Hematopoietic multipotent progenitor cell (in vitro differentiated cells): ENCODE data around the gene PAM. TPM values are rescaled to one million over a fixed set of nuclear protein-coding genes. Genes with fewer than 3 reads are reported as not detected.
"Not testable (repeated sequence)": the region's sequence is repeated elsewhere in the genome, so short reads cannot be mapped to it uniquely, and the experiment has no call there.

Experiments
- DNase-seq, 3 donors: peaks; one replicate each; pipeline ENCODE4 v3.0.0-alpha.2; 2011 to 2015; ENCODE audit warnings: low read depth in 2 of 3, low spot score in 2 of 3
- total RNA-seq: library from RNA; depleted of rRNA; stranded (reverse); fragments of >200 nt; gene quantifications from one replicate; pipeline ENCODE4 v1.2.3, GENCODE V29; 2012

The PAM gene
- total RNA-seq, 1 donor: 13.7 TPM

- no peak for DNase-seq
Observed at GRCh38 chr5:102750151-102750834, 4.8 kb upstream of the PAM start.

DNA sequence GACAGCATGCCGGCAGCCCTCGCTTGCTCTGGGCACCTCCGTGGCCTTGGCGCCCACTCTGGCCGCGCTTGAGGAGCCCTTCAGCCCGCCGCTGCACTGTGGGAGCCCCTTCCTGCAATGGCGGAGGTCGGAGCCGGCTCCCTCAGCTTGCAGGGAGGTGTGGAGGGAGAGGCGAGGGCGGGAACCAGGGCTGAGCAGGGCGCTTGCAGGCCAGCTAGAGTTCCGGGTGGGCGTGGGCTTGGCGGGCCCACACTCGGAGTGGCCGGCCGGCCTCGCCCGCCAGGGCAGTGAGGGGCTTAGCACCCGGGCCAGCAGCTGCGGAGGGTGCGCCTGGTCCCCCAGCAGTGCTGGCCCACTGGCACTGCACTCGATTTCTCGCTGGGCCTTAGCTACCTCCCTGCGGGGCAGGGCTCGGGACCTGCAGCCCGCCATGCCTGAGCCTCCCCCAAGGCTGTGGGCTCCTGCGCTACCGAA, 3.2 kb upstream of the PAM start:
- not testable (repeated sequence) for DNase-seq

DNA sequence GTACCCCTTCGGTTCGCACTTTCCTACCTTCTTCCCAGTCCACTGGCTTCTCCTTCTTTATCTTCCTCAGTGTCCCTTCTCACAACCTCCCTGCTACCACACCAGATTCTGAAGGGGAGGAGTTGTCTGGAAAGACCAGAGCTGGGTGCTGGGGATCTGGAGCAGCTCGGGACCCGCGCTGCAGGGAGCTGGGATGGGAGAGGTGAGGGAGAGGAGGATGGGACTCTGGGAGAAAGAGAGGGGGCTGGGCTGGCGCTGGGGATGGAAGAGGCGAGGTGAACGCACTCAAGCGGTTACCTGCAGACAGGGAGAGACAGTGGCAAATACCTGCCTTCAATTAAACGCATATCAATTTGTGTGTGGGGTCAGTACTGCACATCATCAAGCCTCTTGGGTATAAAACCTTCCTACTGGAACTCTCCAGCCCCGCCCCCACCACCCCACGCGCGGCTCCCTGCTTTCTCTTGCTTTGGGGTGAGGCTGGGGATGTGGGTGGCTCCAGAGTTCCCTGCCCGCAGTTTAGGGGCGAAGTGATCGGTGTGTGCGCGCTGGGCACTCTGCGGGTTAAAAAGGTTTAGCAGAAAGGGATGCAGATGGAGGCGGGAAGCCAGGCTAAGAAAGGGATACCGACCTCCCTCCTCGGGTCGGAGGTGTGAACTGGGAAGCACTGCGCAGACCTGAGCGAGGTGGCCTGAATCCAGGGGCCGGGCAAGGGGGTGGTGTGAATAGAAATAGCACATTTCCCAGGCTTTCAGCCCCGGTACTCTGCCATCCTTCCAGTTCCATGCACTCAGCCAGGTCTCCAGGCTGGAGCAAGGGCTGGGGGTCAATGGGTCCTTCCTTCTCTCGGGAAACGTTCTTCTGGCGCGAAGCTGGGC, 977 bp upstream of the PAM start:
- DNase-seq: peak in 1 of 3 donors; percentile 21

- DNase-seq: peak; percentile 41 to 79 (median 72)
Observed at GRCh38 chr5:102755686-102756371, 724 bp downstream of the PAM start.

DNA sequence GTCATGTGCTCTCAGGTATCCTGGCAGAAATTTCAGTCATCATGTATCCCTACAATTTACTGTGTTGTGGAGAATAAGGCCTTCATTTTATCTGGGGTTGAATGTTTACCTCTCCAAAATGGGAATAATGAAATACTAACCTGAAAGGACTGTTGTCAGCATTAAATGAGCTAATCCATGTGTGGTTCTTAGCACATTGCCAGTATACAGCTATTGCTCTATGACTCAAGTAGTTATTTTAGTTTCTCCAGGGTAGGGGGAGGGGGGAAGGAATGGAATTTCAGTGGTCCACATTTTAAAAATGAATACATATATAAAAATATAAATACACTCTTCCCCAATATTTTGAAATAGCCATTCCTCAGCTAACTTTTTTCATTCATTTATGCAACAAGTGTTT, 3.5 kb downstream of the PAM start:
- no peak for DNase-seq

DNA sequence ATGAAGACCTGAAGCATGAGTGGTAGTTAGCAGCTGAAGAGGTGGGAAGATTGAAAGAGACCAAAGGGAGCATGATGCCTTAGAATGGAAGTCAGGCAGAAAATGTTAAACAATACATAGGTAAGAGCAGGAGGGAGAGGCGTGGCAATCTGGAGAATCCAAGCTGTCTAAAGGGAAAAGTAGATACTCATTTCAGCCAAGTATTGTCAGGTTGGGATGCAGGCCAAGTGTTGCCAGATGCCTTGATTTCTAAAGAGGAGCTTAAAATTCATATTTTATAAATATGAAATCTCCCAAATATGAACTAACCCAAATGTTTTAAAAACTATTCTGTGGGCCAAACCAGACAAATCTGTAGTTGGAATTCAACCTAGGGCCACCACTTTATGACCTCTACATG, 4.2 kb downstream of the PAM start:
- DNase-seq: no peak

GRCh38 chr5:102759700-102760099, 4.6 kb downstream of the PAM start:
- DNase-seq: no peak

DNA sequence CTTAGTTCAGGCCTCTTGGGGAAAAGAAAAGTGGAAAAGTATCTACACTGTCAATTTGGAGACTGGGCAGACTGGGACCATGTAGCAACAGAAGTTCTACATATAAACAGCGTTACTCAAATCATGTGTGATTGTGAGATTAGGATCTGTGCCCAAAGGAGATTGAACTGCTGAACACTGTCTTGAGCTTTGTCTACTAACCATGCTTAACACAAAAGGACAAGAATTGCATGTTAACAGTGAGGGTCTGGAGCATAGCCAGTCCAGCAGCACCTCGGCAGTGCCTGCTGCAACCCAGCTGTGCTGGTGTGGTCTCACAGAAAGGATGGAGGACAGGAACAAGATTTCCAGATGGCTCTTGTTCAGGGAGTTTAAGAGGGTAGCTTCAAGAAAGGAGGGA, 5.7 kb downstream of the PAM start:
- DNase-seq: no peak

GRCh38 chr5:102762095-102762534, 7.0 kb downstream of the PAM start:
- DNase-seq: no peak

DNA sequence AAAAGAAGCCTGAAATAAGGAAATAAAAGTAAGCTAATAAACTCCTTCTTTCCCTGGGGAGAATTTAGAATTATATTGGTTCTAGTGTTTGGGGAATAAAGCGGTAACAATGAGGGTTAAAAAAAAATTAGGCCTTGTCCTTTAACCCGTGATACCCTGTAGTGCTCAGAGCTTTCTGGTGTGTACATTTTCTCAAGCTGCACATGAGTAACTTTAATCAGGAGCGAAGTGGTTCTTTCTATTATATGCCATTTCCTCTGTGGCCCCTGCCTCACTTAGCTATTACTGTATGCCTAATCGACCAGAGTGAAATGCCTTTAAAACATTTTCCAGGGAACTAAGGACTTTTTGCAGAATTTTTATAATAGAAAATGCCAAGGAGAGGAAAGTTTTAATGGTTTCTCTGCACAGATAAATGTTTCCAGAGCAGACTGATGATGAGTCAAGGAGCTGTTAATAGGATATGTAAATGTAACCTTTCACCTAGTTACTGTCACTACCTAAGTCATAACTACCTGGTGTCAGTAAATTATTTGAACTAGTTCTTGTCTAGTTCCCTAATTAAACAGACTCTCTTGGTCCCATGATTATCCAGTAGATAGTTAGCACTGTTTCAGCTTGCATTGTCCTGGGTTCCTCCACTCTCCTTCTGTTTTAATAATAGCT, 7.6 kb downstream of the PAM start:
- DNase-seq: no peak

DNA sequence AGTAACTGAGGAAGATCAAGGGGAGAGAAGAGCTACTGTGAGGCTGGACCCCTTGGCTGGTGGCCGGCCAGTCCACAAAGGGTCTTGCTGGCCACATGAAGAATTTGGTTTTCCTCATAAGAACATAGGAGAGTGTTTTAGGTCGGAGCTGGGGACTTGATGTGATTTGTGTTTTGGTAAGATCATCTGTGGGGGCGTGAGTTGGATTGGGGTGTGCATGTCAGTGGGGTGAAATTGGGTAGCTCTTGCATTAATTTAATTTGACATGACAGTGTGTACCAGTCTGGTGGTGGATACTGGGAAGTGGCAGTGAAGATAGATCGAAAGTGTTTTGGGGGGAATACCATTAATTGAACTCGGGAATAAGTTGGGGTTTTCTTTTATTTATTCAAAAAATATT, 8.6 kb downstream of the PAM start:
- DNase-seq: no peak

GRCh38 chr5:102764381-102765004, 9.4 kb downstream of the PAM start:
- no peak for DNase-seq

GRCh38 chr5:102765350-102765749, 10.2 kb downstream of the PAM start:
- DNase-seq: no peak

- DNase-seq: no peak
Observed at GRCh38 chr5:102766295-102767090, 11.4 kb downstream of the PAM start.

- no peak for DNase-seq
Observed at GRCh38 chr5:102767862-102768261, 12.8 kb downstream of the PAM start.

DNA sequence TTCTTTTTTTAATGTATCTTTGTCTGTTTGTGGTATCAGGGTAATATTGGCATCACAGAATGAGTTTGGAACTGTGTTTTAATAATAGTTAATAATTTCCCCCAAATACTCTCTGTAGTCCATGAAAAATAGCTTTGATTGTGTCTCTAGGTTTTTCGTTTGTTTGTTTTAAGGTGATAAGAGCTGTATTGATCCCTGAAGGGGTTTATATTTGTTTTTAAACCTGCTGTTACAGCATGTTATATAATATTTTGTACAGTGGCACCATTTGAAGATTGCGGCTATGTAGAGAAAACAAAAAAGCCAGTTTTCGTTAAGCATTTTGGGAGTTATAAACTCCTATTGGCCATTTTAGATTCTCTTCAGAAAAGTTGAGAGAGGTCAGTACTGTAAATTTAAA, 15.7 kb downstream of the PAM start:
- DNase-seq: no peak

- DNase-seq: no peak
Observed at GRCh38 chr5:102771435-102771834, 16.3 kb downstream of the PAM start.

DNA sequence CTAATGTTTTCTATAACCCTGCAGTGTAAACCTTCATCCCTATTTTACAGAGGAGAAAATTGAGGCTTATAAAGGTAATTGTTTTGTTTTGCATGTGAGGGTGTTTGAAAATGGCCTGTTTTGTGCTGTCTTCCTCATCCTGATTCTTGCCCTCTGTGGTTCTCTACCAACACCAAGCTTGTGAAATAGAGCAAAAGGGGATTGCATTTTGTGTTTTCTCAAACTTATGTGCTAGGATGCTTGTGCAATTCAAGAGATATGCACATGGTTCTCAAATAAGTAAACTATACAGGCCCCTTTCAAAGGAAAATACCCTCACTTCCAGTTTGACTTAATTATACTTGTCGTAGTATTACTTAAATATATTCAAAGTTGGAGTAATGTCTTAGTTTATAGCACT, 17.2 kb downstream of the PAM start:
- no peak for DNase-seq

DNA sequence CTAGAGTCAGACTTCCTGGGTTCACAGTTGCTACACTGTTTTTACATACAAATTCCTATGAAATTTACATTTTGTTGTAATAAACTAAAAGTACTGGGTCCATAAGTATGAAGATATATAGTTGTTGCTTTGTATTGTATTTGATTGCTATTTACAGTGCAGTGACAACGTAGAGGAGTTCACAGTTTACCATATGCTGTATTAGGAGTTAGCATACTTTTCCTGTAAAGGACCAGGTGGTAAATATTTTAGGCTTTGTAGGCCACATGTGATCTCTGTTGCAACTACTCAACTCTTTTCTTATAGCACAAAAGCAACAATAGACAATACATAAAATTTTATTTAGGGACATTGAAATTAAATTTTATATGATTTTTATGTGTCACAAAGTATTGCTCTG, 18.0 kb downstream of the PAM start:
- no peak for DNase-seq

- not testable (repeated sequence) for DNase-seq
Observed at GRCh38 chr5:102775756-102776155, 20.7 kb downstream of the PAM start.
